Transverse colon (tissue), 4 donors: ENCODE results near the gene HS1BP3. TPM values are rescaled to one million over a fixed set of nuclear protein-coding genes. Genes with fewer than 3 reads are reported as not detected.

ENCODE experiments used
- DNase-seq: peaks from one replicate; pipeline ENCODE4 v3.0.0-alpha.2; 2019
- H3K27ac ChIP-seq, 4 donors: fragments of 200-600 bp; sonication (generic); 2 replicates each; pipeline ENCODE4 v1.5.1; 2016 to 2018; ENCODE audit warnings: inconsistent platforms in 4 of 4
- H3K27me3 ChIP-seq: fragments of 200-600 bp; sonication (generic); 2 replicates; pipeline ENCODE4 v1.5.1; 2017; ENCODE audit warnings: inconsistent platforms
- H3K36me3 ChIP-seq, 4 donors: fragments of 200-600 bp; sonication (generic); 2 replicates each; pipeline ENCODE4 v1.5.1; 2017 to 2019; ENCODE audit warnings: inconsistent platforms in 4 of 4
- H3K4me1 ChIP-seq, 4 donors: fragments of 200-600 bp; sonication (generic); 2 replicates each; pipeline ENCODE4 v1.5.1; 2017 to 2020; ENCODE audit warnings: inconsistent platforms in 4 of 4
- H3K4me3 ChIP-seq, 4 donors: fragments of 200-600 bp; sonication (generic); 1 replicate in 1 of 4; 2 replicates in 3 of 4; pipeline versions ENCODE4 v1.5.1 to v1.6.1; 2017 to 2019; ENCODE audit warnings: inconsistent platforms in 4 of 4
- H3K9me3 ChIP-seq, 2 donors: fragments of 200-600 bp; sonication (generic); 2 replicates each; pipeline ENCODE4 v1.5.1; 2017 to 2019; ENCODE audit warnings: inconsistent platforms in 2 of 2
- CTCF ChIP-seq, 5 experiments: fragments of 200-600 bp in 3 of 5; fragments of 450-650 bp in 2 of 5; sonication (generic) in 3 of 5; IDR thresholded peaks; 1 replicate in 2 of 5; 2 replicates in 3 of 5; pipeline ENCODE4 v1.5.1; 2016 to 2017; ENCODE audit warnings: antibody characterized with exemption in 5 of 5, inconsistent platforms in 3 of 5, mild to moderate bottlenecking in 2 of 5, moderate library complexity in 1 of 5
- EP300 ChIP-seq: sonication (generic); formaldehyde crosslinking; IDR thresholded peaks from one replicate; pipeline ENCODE4 v1.6.1; 2017; ENCODE audit warnings: antibody characterized with exemption, low read depth
- POLR2A ChIP-seq: fragments of 450-650 bp; IDR thresholded peaks from one replicate; pipeline ENCODE4 v1.6.1; 2016; ENCODE audit warnings: antibody characterized with exemption, mild to moderate bottlenecking, moderate library complexity
- POLR2AphosphoS5 ChIP-seq, 3 donors: sonication (generic); formaldehyde crosslinking; IDR thresholded peaks; one replicate each; pipeline ENCODE4 v1.6.1; 2016; ENCODE audit warnings: antibody characterized with exemption in 3 of 3
- WGBS, 2 donors: methylation state at CpG; one replicate each; pipeline ENCODE4 v1.1.5; 2018; ENCODE audit warnings: low coverage in 1 of 2; 5-methylcytosine and 5-hydroxymethylcytosine counted together
- in situ Hi-C, 4 donors: fragments of 200-750 bp; cut with MboI; loops; one replicate each; pipeline versions ENCODE4 v1.15.0 to v1.15.1; 2017; ENCODE audit warnings: low sequenced_read_pairs in 3 of 4, low pct_ligation_motif_present in 1 of 4, low pct_unique_long_range_greater_than_20kb in 1 of 4
- intact Hi-C: fragments of 100-400 bp; cut with DNase I; formaldehyde crosslinking; loops from one replicate; pipeline ENCODE4 v1.15.1; 2023; ENCODE audit warnings: low total_unique reads
- total RNA-seq, 4 donors: library from RNA; depleted of rRNA; stranded (reverse); fragments of >200 nt; gene quantifications; one replicate each; pipeline ENCODE4 v1.1.0, GENCODE V29; 2016

HS1BP3 gene
- total RNA-seq = 10 to 100 TPM; 29.5 to 44.2 (median 33.1) TPM

GRCh38 chr2:20650877-20651730 is at the start of gene HS1BP3:
TSS of gene HS1BP3 (minus strand) at chr2:20651098. CDS start at chr2:20651063, 35 bp downstream.
- peak within 1 kb of the TSS; percentile 87 to 92 (median 90) for H3K4me3 ChIP-seq
- WGBS, 2 donors = 1% methylated on average over 72 of the region's 72 CpGs; no CpG with 5 or more reads in 1 of the 2 donors
- no peaks in the 10 kb centered on the region for H3K27me3 ChIP-seq
- peaks cover 23 to 38% (median 31%) of the 10 kb centered on the region in 4 donors for H3K4me1 ChIP-seq
- in situ Hi-C loops = loop anchor here in 3 of 4 donors (25.0 kb wide), 1 partner anchor 461 kb away; the partner anchor contains the start of gene TDRD15 (in 3 of the 3)
- H3K27ac ChIP-seq = peak within 1 kb of the TSS; percentile 90 to 95 (median 94)
- no peaks in the 10 kb centered on the region for H3K36me3 ChIP-seq
- intact Hi-C loops = no loop called here
- no peaks in the 10 kb centered on the region for H3K9me3 ChIP-seq
- DNase-seq = peak; percentile 91
- TF ChIP-seq EP300 = peak; percentile 21
- peak in 4 of 5 experiments; percentile 84 to 94 (median 86) for TF ChIP-seq CTCF (IDR thresholded peaks at IDR 0.05)
- TF ChIP-seq POLR2A = peak; percentile 83
- TF ChIP-seq POLR2AphosphoS5 (IDR thresholded peaks at IDR 0.05) = peak; percentile 73 to 92 (median 92)

GRCh38 chr2:20698916-20699613 is 48.2 kb upstream of the HS1BP3 start:
- 62 to 71% methylated on average over 3 to 4 of the region's 4 CpGs for WGBS, 2 donors
- H3K4me3 ChIP-seq = no peak overlapping the region
- DNase-seq = no peak
- in situ Hi-C loops = no loop called here
- no peaks in the 10 kb centered on the region for H3K27me3 ChIP-seq
- peak overlapping the region in 1 of 4 donors; percentile 4 for H3K27ac ChIP-seq
- TF ChIP-seq EP300 (no peak), POLR2A (no peak), POLR2AphosphoS5 (IDR thresholded peaks at IDR 0.05) (no peak), CTCF (IDR thresholded peaks at IDR 0.05) (no peak)
- H3K4me1 ChIP-seq = peaks cover 0 to 3% (median 0%) of the 10 kb centered on the region in 4 donors
- H3K9me3 ChIP-seq = no peaks in the 10 kb centered on the region
- peaks cover 0 to 5% (median 0%) of the 10 kb centered on the region in 4 donors for H3K36me3 ChIP-seq
- intact Hi-C loops = no loop called here

GRCh38 chr2:20697322-20697934 is 46.5 kb upstream of the HS1BP3 start:
- intact Hi-C loops (no loop called here), in situ Hi-C loops (no loop called here)
- Histone ChIP-seq H3K9me3 (no peaks in the 10 kb centered on the region), H3K4me1 (peaks cover 0 to 3% (median 0%) of the 10 kb centered on the region in 4 donors), H3K27me3 (no peaks in the 10 kb centered on the region), H3K27ac (no peak overlapping the region), H3K4me3 (no peak overlapping the region), H3K36me3 (peaks cover 0 to 5% (median 0%) of the 10 kb centered on the region in 4 donors)
- TF ChIP-seq EP300 = no peak
- no peak for DNase-seq
- 98 to 99% methylated on average over 2 of the region's 2 CpGs for WGBS, 2 donors

- H3K27ac ChIP-seq = no peak overlapping the region
- H3K4me1 ChIP-seq = peaks cover 0 to 7% (median 0%) of the 10 kb centered on the region in 4 donors
- no peak for DNase-seq
- H3K9me3 ChIP-seq = no peaks in the 10 kb centered on the region
- 78% methylated on average over 2 of the region's 2 CpGs; no CpG with 5 or more reads in 1 of the 2 donors for WGBS, 2 donors
- TF ChIP-seq POLR2AphosphoS5 (IDR thresholded peaks at IDR 0.05) = no peak
- H3K4me3 ChIP-seq = no peak overlapping the region
- intact Hi-C loops (no loop called here), in situ Hi-C loops (no loop called here)
- H3K27me3 ChIP-seq = no peaks in the 10 kb centered on the region
- H3K36me3 ChIP-seq = peaks cover 0 to 5% (median 0%) of the 10 kb centered on the region in 4 donors
These were observed 45.5 kb upstream of the HS1BP3 start for GRCh38 chr2:20696366-20696765.
